RWPE1 (cell line): ENCODE data around the gene RAE1.

Experiments used
- CTCF ChIA-PET: fragments of 350-600 bp; sonication (Branson Sonifier 250); formaldehyde crosslinking; extraction: SDS; loops from one replicate; lab custom pipeline; 2021; lab: Yijun Ruan, JAX
- POLR2A ChIA-PET: fragments of 400-600 bp; formaldehyde crosslinking; extraction: SDS; loops from one replicate; lab custom pipeline; 2020; ENCODE audit warnings: antibody characterized with exemption; ENCODE audit not compliant: low non-redundant PET; lab: Yijun Ruan, JAX
- DNase-seq: peaks from one replicate; pipeline ENCODE4 v3.0.0; 2012; ENCODE audit warnings: low spot score
- H3K27ac ChIP-seq: fragments of 450-650 bp; 2 replicates; pipeline ENCODE4 v1.5.1; 2017
- TF ChIP-seq, protein P1 (sequence below): fragments of 450-650 bp; conservative IDR thresholded peaks from 2 replicates; pipeline ENCODE4 v1.5.1; 2017; ENCODE audit warnings: low read depth, mild to moderate bottlenecking

The RAE1 gene

GRCh38 chr20:57312138-57312537, 38.9 kb upstream of the RAE1 start:
- ChIA-PET POLR2A (no interaction called here), CTCF (interaction anchor here (0.5 to 1.4 kb wide), 4 partner anchors 17 to 143 kb away, joined by 3 read pairs; no protein-coding TSS in a partner anchor)
- DNase-seq, result no peak
- H3K27ac ChIP-seq, result no peak overlapping the region
- TF ChIP-seq, protein P1, sequence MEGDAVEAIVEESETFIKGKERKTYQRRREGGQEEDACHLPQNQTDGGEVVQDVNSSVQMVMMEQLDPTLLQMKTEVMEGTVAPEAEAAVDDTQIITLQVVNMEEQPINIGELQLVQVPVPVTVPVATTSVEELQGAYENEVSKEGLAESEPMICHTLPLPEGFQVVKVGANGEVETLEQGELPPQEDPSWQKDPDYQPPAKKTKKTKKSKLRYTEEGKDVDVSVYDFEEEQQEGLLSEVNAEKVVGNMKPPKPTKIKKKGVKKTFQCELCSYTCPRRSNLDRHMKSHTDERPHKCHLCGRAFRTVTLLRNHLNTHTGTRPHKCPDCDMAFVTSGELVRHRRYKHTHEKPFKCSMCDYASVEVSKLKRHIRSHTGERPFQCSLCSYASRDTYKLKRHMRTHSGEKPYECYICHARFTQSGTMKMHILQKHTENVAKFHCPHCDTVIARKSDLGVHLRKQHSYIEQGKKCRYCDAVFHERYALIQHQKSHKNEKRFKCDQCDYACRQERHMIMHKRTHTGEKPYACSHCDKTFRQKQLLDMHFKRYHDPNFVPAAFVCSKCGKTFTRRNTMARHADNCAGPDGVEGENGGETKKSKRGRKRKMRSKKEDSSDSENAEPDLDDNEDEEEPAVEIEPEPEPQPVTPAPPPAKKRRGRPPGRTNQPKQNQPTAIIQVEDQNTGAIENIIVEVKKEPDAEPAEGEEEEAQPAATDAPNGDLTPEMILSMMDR, result no peak

DNA sequence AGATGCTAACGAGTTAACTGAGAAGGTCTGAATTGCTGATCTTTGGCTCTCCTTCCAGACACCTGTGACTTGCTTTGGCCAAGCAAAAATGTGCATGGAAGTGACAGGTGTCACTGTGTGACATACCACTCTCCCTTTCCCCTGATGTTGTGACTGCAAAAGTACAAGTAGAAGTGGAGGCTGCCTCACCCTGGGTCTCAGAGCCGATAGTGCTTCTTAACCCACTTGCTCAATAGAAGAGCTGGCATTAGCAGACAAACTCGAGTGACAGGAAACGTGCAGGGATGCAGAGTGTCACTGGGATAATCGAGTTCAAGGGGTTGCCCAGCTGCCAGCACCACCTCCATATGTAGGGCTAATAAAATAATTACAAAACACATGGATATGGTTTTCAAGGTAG, 37.8 kb upstream of the RAE1 start:
- TF ChIP-seq, protein P1, result no peak
- POLR2A ChIA-PET, result no interaction called here
- no peak overlapping the region for H3K27ac ChIP-seq
- no peak for DNase-seq
- CTCF ChIA-PET, result no interaction called here

DNA sequence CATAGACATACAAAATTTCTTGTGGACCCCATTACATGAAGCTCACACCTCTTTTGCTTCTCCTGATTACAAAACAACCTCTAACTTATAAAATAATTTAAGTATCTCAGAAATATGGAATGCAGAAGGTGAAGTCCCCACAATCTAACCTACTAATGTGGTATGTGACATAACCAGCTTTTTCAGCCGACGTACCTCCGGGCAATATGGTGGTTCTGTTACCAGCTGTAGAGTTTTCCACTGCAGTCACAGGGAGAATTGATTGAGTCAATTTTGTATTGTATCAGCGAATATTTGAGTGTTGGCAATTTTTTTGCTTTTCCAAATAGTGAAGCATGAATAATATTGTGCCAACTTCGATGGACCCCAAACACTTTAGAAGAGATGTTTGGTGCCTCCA, 37.1 kb upstream of the RAE1 start:
- DNase-seq, result no peak
- no peak overlapping the region for H3K27ac ChIP-seq
- CTCF ChIA-PET, result interaction anchor here (0.5 to 1.7 kb wide), 3 partner anchors 22 to 224 kb away, joined by 3 to 5 read pairs (median 3); no protein-coding TSS in a partner anchor
- TF ChIP-seq, protein P1, result no peak
- POLR2A ChIA-PET, result no interaction called here

DNA sequence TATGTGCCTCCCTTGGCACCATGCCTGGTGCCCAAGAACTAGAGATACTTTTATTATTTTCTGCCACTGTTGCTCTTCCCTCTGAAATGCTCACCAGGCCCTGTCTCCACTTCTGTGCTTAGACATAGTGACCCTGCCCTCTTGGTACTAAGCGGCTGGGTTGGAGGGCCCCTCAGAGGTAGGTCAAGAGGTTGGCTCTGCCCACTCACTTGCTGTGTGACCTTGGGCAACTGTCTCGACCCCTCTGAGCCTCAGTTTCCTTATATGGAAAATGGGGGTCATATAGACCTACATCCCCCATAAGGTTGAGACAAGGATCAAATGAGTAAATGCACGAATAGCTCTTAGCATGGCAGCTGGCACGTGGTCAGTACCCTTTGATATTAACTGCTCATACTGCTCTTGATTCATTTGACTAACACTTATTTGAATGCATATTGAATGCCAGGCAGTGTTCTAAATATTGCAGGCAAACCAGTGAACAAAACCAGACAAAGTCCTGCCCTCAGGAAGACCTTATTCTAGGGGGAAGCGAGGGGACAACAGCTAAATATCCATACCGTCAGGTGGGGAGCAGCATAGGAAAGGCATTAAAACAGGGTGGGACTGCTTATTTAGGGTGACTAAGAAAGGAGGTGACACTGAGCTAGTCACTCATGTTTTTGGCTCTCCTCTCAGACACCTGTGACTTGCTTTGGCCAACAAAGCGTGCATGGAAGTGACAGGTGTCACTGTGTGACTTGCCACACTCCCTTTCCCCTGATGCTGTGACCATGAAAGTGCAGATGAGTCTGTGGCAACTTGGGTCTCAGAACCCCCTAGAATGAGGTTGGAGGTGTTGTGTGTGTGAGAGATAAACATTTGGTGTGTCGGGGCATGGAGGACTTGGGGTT, 35.7 kb upstream of the RAE1 start:
- TF ChIP-seq, protein P1, result no peak
- CTCF ChIA-PET, result interaction anchor here (1.7 kb wide), 1 partner anchor 225 kb away, joined by 5 read pairs; no protein-coding TSS in a partner anchor

DNA sequence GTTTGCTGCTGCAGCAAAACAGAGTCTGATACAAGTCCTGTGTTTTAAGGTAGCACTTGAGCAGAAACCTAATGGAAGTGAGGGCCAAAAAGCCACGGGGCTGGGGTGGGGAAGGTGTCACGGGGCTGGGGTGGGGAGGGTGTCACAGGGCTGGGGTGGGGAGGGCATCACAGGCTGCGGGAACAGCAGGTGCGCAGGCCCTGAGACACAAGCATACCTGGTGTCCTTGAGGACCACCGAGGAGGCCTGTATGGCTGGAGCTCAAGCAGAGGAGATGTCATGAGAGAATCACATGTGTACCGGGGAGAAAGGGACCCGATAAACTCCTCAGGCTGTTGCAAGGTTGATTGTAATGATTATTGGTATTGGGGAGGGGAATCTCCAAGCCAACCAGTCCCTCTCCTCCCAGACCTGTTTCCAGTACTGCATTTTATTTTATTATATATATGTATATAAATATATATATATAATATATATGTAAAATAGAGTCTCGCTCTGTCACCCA, 35.0 kb upstream of the RAE1 start:
- POLR2A ChIA-PET, result no interaction called here
- TF ChIP-seq, protein P1, result no peak

More for the DNA sequence above, 35.7 kb upstream of the RAE1 start:
- no peak for DNase-seq
- peak overlapping the region; percentile 31 for H3K27ac ChIP-seq
- POLR2A ChIA-PET, result no interaction called here

GRCh38 chr20:57316795-57317201, 34.3 kb upstream of the RAE1 start:
- no peak for DNase-seq
- H3K27ac ChIP-seq, result no peak overlapping the region

More for the DNA sequence above, 35.0 kb upstream of the RAE1 start:
- no peak overlapping the region for H3K27ac ChIP-seq
- CTCF ChIA-PET, result interaction anchor here (0.6 to 1.7 kb wide), 3 partner anchors 115 to 226 kb away, joined by 3 to 5 read pairs (median 3); no protein-coding TSS in a partner anchor
- DNase-seq, result no peak

More at GRCh38 chr20:57316795-57317201, 34.3 kb upstream of the RAE1 start:
- ChIA-PET CTCF (interaction anchor here (0.6 to 1.0 kb wide), 3 partner anchors 30 to 227 kb away, joined by 3 read pairs; no protein-coding TSS in a partner anchor), POLR2A (no interaction called here)
- TF ChIP-seq, protein P1, result no peak
